WERI-Rb-1 (cell line): ENCODE measurements around the gene DAAM1.

Experiments
- DNase-seq: peaks from one replicate; pipeline ENCODE4 v3.0.0-alpha.2; 2020
- H3K27ac ChIP-seq: fragments of 250-450 bp; sonication (Bioruptor Pico); 2 replicates; pipeline ENCODE4 v1.5.1; 2020; ENCODE audit warnings: mild to moderate bottlenecking, moderate library complexity
- H3K27me3 ChIP-seq: fragments of 250-450 bp; sonication (Bioruptor Pico); 2 replicates; pipeline ENCODE4 v1.5.1; 2021; ENCODE audit warnings: mild to moderate bottlenecking, low read depth, moderate library complexity; ENCODE audit not compliant: insufficient read depth, severe bottlenecking
- H3K36me3 ChIP-seq: fragments of 250-450 bp; sonication (Bioruptor Pico); 2 replicates; pipeline ENCODE4 v1.5.1; 2020; ENCODE audit warnings: mild to moderate bottlenecking, moderate library complexity
- H3K4me3 ChIP-seq: 2 replicates; pipeline ENCODE4 v1.5.1; 2011; ENCODE audit warnings: low read depth, mild to moderate bottlenecking, control low read depth, low read length
- H3K9me3 ChIP-seq: fragments of 250-450 bp; sonication (Bioruptor Pico); 2 replicates; pipeline ENCODE4 v1.5.1; 2021; ENCODE audit warnings: mild to moderate bottlenecking, moderate library complexity; ENCODE audit not compliant: severe bottlenecking
- TF ChIP-seq, protein P1 (sequence below): IDR thresholded peaks from 2 replicates; pipeline ENCODE4 v1.5.1; 2011; ENCODE audit warnings: low read depth, mild to moderate bottlenecking, control low read depth, inconsistent platforms, low read length

The DAAM1 gene

DNA sequence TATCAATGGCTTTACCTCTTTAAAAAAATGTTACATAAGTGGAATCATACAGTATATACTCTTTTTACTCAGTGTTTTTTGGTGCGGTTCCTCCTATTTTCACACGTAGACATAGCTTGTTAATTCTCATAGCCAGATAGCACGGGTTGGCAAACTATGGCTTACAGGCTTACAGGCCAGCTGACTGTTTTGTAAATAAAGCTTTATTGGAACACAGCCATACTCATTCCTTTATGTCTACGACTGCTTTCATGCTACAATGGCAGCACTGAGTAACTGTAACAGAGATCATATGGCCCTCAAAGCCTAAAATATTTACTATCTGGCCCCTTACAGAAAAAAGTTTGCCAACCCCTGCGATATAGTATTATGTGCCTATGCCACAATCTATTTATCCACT is 5.8 kb upstream of the DAAM1 start:
- no peaks in the 10 kb centered on the region for H3K9me3 ChIP-seq
- no peaks in the 10 kb centered on the region for H3K27me3 ChIP-seq
- H3K36me3 ChIP-seq, result no peaks in the 10 kb centered on the region
- no peak for DNase-seq
- no peak overlapping the region for H3K27ac ChIP-seq
- TF ChIP-seq, protein P1, sequence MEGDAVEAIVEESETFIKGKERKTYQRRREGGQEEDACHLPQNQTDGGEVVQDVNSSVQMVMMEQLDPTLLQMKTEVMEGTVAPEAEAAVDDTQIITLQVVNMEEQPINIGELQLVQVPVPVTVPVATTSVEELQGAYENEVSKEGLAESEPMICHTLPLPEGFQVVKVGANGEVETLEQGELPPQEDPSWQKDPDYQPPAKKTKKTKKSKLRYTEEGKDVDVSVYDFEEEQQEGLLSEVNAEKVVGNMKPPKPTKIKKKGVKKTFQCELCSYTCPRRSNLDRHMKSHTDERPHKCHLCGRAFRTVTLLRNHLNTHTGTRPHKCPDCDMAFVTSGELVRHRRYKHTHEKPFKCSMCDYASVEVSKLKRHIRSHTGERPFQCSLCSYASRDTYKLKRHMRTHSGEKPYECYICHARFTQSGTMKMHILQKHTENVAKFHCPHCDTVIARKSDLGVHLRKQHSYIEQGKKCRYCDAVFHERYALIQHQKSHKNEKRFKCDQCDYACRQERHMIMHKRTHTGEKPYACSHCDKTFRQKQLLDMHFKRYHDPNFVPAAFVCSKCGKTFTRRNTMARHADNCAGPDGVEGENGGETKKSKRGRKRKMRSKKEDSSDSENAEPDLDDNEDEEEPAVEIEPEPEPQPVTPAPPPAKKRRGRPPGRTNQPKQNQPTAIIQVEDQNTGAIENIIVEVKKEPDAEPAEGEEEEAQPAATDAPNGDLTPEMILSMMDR, result no peak
- H3K4me3 ChIP-seq, result no peak overlapping the region

DNA sequence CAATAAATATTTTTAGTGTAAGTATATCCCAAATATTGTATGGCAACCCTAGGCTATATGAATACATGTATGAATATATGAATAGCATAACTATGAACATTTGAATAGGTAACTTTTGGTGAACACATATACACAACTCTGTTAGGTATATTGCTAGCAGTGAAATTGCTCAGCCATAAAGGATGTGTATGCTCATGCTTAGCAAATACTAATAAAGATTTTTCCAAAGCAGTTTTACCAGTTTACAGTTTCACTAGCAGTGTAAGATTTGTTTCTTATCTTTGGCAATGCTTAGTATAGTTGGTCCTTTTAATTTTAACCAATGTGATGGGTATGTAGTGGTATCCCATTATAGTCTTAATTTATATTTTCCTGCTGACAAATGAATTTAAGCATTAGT is 5.3 kb upstream of the DAAM1 start:
- Histone ChIP-seq H3K27ac (no peak overlapping the region), H3K27me3 (no peaks in the 10 kb centered on the region), H3K36me3 (no peaks in the 10 kb centered on the region), H3K4me3 (no peak overlapping the region), H3K9me3 (no peaks in the 10 kb centered on the region)
- DNase-seq, result no peak
- TF ChIP-seq, protein P1, result no peak

DNA sequence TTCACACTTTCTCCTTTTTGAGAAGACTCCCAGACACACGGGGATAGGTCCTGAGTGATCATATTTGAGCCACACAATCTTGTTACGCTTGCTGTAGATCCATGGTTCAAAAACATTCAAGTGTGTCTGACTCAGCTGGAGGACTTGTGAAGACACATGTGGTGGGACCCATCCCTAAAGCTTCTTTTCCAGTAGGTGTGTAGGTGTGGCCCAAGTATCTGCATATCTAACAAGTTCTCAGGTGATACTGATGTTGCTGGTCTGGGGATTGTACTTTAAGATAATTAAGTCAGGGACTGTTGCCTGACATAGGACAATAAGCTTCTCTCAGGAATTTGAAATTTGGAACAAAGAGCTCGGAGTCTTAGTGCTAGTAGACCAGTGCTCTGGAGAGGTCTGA is 4.1 kb upstream of the DAAM1 start:
- TF ChIP-seq, protein P1, result no peak
- no peak for DNase-seq
- Histone ChIP-seq H3K27ac (no peak overlapping the region), H3K36me3 (no peaks in the 10 kb centered on the region), H3K4me3 (no peak overlapping the region), H3K9me3 (no peaks in the 10 kb centered on the region), H3K27me3 (no peaks in the 10 kb centered on the region)

DNA sequence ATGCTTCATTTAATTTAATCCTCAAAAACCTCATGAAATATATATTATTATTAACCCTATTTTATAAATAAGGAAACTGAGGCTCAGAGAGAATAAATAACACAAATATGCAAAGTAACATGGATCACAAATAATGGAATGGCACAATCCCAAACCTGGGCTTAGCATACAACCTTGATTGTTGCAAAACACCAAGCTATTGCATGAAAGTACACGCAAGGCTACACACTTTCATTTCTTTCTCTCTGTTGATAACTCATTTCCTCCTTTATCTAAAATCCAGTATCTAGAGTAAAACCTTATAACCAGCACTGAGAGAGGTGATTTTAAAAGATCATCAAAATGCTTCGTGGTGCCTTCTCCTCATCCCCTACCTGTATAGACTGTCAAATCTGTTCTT is 2.8 kb upstream of the DAAM1 start:
- H3K4me3 ChIP-seq, result no peak overlapping the region
- H3K36me3 ChIP-seq, result no peaks in the 10 kb centered on the region
- peak overlapping the region; percentile 30 for H3K27ac ChIP-seq
- no peaks in the 10 kb centered on the region for H3K9me3 ChIP-seq
- no peak for DNase-seq
- no peaks in the 10 kb centered on the region for H3K27me3 ChIP-seq
- TF ChIP-seq, protein P1, result no peak

DNA sequence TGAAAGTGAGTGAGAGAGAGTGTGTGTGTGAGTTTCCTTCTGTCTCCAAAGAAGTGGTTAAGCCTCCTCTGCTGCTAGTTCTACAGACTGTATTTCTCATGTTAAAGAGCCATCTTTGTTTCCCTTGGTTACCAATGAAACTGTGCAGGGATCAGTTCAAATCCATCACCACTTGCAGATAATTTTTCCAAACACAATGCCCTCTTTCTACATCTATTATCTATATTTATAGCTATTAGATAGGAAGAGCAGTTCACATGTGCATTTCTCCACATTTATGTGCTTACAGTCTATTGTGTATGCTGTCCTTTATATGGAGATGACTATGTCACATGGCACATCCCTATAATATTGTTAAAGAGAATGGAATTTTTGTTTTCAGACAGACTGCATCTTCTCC is 2.2 kb upstream of the DAAM1 start:
- Histone ChIP-seq H3K36me3 (no peaks in the 10 kb centered on the region), H3K27ac (peak overlapping the region; percentile 88), H3K4me3 (no peak overlapping the region), H3K9me3 (no peaks in the 10 kb centered on the region), H3K27me3 (no peaks in the 10 kb centered on the region)
- TF ChIP-seq, protein P1, result no peak
- no peak for DNase-seq

DNA sequence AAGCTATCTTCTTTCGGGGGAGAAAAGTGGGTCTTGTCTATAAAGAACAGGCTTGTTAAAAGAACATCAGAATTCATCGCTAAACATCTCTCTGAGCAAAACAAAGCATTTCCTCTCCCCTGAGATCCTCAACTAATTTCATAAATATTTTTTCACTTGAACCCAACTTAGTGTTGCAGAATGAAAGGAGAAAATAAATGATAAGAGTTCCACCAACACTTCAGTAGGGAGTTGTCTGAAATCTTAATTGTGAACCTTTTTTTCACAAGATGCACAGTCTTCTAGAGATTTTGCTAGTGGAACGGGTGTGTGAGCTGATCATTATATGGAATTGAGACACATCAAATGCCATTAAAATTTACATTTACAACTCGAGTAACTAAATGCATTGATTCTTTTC is 1.3 kb upstream of the DAAM1 start:
- H3K27me3 ChIP-seq, result no peaks in the 10 kb centered on the region
- no peaks in the 10 kb centered on the region for H3K9me3 ChIP-seq
- H3K36me3 ChIP-seq, result no peaks in the 10 kb centered on the region
- peak overlapping the region; percentile 88 for H3K27ac ChIP-seq
- TF ChIP-seq, protein P1, result no peak
- H3K4me3 ChIP-seq, result peak overlapping the region; percentile 80
- DNase-seq, result no peak
